Esophagus squamous epithelium (tissue), 5 donors: Measurements from ENCODE around the gene TM4SF18. TPM values are rescaled to one million over a fixed set of nuclear protein-coding genes. Genes with fewer than 3 reads are reported as not detected.
A peak's percentile ranks its signal among the peaks of the same experiment; 100 is the strongest.
"Not testable (repeated sequence)": the region's sequence is repeated elsewhere in the genome, so short reads cannot be mapped to it uniquely, and the experiment has no call there.

Source experiments
- DNase-seq: peaks from one replicate; lab custom pipeline; 2025; lab: John Stamatoyannopoulos, UW
- H3K27ac ChIP-seq, 4 donors: fragments of 200-600 bp; sonication (generic); one replicate each; pipeline ENCODE4 v1.5.1; 2016 to 2019; ENCODE audit warnings: mild to moderate bottlenecking in 1 of 4
- H3K27me3 ChIP-seq, 4 donors: fragments of 200-600 bp; sonication (generic); 1 replicate in 3 of 4; 2 replicates in 1 of 4; pipeline versions ENCODE4 v1.5.1 to v1.6.0; 2017 to 2021; ENCODE audit warnings: antibody characterized with exemption in 1 of 4
- H3K36me3 ChIP-seq, 3 donors: fragments of 200-600 bp; sonication (generic); one replicate each; pipeline ENCODE4 v1.5.1; 2016 to 2019
- H3K4me1 ChIP-seq, 3 donors: fragments of 200-600 bp; sonication (generic); one replicate each; pipeline ENCODE4 v1.5.1; 2017 to 2019
- H3K4me3 ChIP-seq, 4 donors: fragments of 200-600 bp; sonication (generic); 1 replicate in 3 of 4; 2 replicates in 1 of 4; pipeline ENCODE4 v1.5.1; 2016 to 2019; ENCODE audit warnings: mild to moderate bottlenecking in 2 of 4, moderate library complexity in 1 of 4
- H3K9me3 ChIP-seq, 3 donors: fragments of 200-600 bp; sonication (generic); one replicate each; pipeline ENCODE4 v1.5.1; 2016 to 2019
- POLR2A ChIP-seq, 4 donors: fragments of 450-650 bp; IDR thresholded peaks; one replicate each; pipeline ENCODE4 v1.6.1; 2017; ENCODE audit warnings: antibody characterized with exemption in 4 of 4, mild to moderate bottlenecking in 4 of 4, moderate library complexity in 3 of 4
- WGBS, 2 donors: methylation state at CpG; one replicate each; pipeline ENCODE4 v1.1.5; 2018; 5-methylcytosine and 5-hydroxymethylcytosine counted together
- intact Hi-C: fragments of 100-400 bp; cut with DNase I; formaldehyde crosslinking; loops from one replicate; pipeline ENCODE4 v1.15.0; 2022
- total RNA-seq, 4 donors: library from RNA; depleted of rRNA; stranded (reverse); fragments of >200 nt; gene quantifications; one replicate each; pipeline ENCODE4 v1.1.0, GENCODE V29; 2016
- TF ChIP-seq, protein P1 (sequence below), 6 experiments: fragments of 450-650 bp in 4 of 6; fragments of 200-600 bp in 2 of 6; sonication (generic) in 2 of 6; IDR thresholded peaks; one replicate each; pipeline ENCODE4 v1.5.1; 2016 to 2019; ENCODE audit warnings: antibody characterized with exemption in 6 of 6, mild to moderate bottlenecking in 4 of 6, moderate library complexity in 4 of 6
- donor health status: DM: yes; HTN: yes; CAD: no.

TM4SF18 gene, protein sequence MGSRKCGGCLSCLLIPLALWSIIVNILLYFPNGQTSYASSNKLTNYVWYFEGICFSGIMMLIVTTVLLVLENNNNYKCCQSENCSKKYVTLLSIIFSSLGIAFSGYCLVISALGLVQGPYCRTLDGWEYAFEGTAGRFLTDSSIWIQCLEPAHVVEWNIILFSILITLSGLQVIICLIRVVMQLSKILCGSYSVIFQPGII
- total RNA-seq: 1 to 10 TPM in 3 of 4 donors, under 1 TPM in 1; 0.95 to 5.7 (median 1.6) TPM

DNA sequence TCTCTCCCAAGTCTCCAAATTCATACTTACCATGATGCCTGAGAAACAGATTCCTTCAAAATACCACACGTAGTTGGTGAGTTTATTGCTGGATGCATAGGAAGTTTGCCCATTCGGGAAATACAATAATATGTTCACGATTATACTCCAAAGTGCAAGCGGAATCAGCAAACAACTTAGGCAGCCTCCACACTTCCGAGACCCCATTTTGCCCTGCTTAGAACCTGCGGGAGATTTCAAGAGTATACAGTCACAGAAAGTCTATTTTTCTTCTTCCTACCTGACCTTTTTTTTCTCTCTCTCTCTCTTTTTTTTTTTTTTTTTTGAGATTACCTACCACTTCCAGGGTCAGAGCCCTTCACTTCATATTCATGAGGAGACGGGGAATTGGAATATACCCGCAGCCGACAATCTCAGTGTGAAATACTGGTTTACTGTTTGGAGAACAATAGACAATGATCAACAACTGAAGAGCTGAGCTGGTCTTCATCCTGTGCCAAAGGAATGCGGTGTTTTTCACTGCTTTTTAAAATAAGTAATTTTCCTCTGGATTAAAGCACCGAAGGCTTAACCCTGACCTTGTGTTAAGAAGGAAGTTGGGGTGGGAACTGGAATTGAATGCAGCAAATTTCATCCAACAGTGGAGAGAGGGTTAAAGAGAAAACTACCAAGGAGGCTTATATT, at the start of gene TM4SF18:
TM4SF18 (minus strand) TSS at position 461 of the 684 bp plus-strand sequence; CDS start at position 207, 254 bp downstream.
- H3K36me3 ChIP-seq: no peaks in the 10 kb centered on the region
- DNase-seq: no peak
- H3K9me3 ChIP-seq: no peaks in the 10 kb centered on the region
- peaks cover 0 to 3% (median 0%) of the 10 kb centered on the region in 3 donors for H3K4me1 ChIP-seq
- no peaks in the 10 kb centered on the region for H3K27me3 ChIP-seq
- H3K4me3 ChIP-seq: peak within 1 kb of the TSS in 3 of 4 donors; percentile 9 to 37 (median 12)
- TF ChIP-seq, protein P1, sequence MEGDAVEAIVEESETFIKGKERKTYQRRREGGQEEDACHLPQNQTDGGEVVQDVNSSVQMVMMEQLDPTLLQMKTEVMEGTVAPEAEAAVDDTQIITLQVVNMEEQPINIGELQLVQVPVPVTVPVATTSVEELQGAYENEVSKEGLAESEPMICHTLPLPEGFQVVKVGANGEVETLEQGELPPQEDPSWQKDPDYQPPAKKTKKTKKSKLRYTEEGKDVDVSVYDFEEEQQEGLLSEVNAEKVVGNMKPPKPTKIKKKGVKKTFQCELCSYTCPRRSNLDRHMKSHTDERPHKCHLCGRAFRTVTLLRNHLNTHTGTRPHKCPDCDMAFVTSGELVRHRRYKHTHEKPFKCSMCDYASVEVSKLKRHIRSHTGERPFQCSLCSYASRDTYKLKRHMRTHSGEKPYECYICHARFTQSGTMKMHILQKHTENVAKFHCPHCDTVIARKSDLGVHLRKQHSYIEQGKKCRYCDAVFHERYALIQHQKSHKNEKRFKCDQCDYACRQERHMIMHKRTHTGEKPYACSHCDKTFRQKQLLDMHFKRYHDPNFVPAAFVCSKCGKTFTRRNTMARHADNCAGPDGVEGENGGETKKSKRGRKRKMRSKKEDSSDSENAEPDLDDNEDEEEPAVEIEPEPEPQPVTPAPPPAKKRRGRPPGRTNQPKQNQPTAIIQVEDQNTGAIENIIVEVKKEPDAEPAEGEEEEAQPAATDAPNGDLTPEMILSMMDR (IDR thresholded peaks at IDR 0.05): no peak
- no peak for TF ChIP-seq POLR2A (IDR thresholded peaks at IDR 0.05)
- intact Hi-C loops: no loop called here
- WGBS, 2 donors: 73 to 83% methylated on average over 11 of the region's 11 CpGs
- peak within 1 kb of the TSS in 3 of 4 donors; percentile 57 to 62 (median 58) for H3K27ac ChIP-seq

DNA sequence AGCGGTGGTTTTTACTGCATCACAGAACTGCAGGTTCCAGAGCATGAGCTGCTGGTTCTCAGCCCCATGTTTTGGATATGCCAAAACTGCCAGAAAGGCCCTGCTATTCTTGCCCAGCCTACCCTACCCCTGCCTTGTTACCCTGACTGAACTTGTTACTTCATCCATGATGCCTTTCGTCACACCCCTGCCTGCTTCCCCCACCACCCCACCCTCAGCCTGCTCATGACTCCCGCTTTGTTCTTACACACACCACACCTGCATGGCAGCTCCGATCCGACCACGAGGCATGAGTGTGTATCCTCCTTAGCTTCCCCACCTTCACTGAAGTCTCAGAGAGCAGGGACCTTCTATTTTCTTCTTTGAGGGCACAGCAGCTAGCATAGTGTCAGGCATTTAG, 49.1 kb upstream of the TM4SF18 start:
- Histone ChIP-seq H3K27me3 (no peaks in the 10 kb centered on the region), H3K27ac (peak overlapping the region in 3 of 4 donors; percentile 20 to 94 (median 37)), H3K36me3 (no peaks in the 10 kb centered on the region), H3K4me3 (no peak overlapping the region), H3K4me1 (peaks cover 30 to 83% (median 34%) of the 10 kb centered on the region in 3 donors), H3K9me3 (no peaks in the 10 kb centered on the region)
- intact Hi-C loops: no loop called here
- TF ChIP-seq, protein P1 (IDR thresholded peaks at IDR 0.05): no peak
- no peak for TF ChIP-seq POLR2A (IDR thresholded peaks at IDR 0.05)
- DNase-seq: no peak
- 66 to 84% methylated on average over 6 of the region's 6 CpGs for WGBS, 2 donors

DNA sequence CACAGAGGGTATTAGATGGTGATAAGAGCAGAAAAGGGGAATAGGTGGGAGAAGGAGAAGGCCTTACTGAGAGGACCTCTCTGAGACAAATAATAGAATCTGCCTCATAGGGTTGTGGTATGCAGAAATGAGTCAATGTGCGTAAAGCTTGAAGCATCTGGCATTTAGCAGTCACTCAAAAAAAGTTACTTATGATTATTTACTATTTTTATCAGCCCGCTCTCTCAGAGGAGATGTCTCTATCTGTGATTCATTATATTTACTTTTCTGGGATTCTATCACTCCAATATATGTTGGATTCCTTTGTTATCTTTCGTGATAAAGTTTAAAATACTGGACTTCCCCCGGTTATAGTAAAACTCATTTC, 48.6 kb upstream of the TM4SF18 start:
- DNase-seq: no peak
- H3K4me3 ChIP-seq: no peak overlapping the region
- H3K9me3 ChIP-seq: no peaks in the 10 kb centered on the region
- intact Hi-C loops: no loop called here
- 71 to 84% methylated on average over 4 of the region's 4 CpGs for WGBS, 2 donors
- TF ChIP-seq POLR2A (IDR thresholded peaks at IDR 0.05): no peak
- TF ChIP-seq, protein P1 (IDR thresholded peaks at IDR 0.05): no peak
- H3K4me1 ChIP-seq: peaks cover 30 to 79% (median 31%) of the 10 kb centered on the region in 3 donors
- no peaks in the 10 kb centered on the region for H3K36me3 ChIP-seq
- H3K27ac ChIP-seq: peak overlapping the region in 3 of 4 donors; percentile 38 to 94 (median 57)
- H3K27me3 ChIP-seq: no peaks in the 10 kb centered on the region

DNA sequence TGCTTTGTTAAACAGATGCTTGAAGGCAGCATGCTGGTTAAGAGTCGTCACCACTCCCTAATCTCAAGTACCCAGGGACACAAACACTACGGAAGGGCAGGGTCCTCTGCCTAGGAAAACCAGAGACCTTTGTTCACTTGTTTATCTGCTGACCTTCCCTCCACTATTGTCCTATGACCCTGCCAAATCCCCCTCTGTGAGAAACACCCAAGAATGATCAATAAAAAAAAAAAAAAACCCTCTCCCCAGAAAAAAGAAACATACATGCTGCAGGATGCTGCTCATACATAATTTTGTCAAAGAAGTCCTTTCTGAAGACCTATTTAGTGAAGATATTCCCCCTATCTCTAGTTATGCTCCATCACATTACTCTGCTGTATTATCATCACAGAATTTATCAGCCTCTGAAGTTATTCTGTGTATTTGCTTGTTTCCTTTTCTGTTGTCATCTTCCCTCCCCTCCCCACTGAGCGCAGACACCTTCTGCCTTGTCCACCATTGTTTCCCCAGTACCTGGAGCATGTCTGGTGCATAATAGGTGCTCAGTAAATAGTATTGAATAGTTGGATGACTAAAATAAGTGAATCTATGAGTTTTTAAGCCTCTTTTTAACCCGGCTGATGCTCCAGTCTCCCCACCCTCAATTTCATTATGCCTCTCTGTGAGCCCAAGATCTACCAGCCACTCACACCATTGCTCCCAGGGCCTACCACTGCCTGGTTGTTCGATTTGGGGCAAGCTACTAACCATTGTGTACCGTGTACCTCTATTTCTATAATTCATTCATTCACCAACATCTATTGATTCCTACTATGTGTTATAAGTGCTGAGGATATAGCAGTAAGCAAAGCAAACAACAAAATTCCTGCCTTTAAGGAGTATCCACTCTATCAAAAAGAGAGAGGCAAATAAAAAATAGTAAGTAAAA, 48.0 kb upstream of the TM4SF18 start:
- no peaks in the 10 kb centered on the region for H3K27me3 ChIP-seq
- 68 to 71% methylated on average over 6 of the region's 6 CpGs for WGBS, 2 donors
- intact Hi-C loops: no loop called here
- peaks cover 30 to 72% (median 31%) of the 10 kb centered on the region in 3 donors for H3K4me1 ChIP-seq
- DNase-seq: no peak
- H3K36me3 ChIP-seq: no peaks in the 10 kb centered on the region
- H3K4me3 ChIP-seq: no peak overlapping the region
- peak overlapping the region in 3 of 4 donors; percentile 38 to 94 (median 57) for H3K27ac ChIP-seq
- no peaks in the 10 kb centered on the region for H3K9me3 ChIP-seq
- TF ChIP-seq POLR2A (IDR thresholded peaks at IDR 0.05): no peak
- TF ChIP-seq, protein P1 (IDR thresholded peaks at IDR 0.05): no peak

DNA sequence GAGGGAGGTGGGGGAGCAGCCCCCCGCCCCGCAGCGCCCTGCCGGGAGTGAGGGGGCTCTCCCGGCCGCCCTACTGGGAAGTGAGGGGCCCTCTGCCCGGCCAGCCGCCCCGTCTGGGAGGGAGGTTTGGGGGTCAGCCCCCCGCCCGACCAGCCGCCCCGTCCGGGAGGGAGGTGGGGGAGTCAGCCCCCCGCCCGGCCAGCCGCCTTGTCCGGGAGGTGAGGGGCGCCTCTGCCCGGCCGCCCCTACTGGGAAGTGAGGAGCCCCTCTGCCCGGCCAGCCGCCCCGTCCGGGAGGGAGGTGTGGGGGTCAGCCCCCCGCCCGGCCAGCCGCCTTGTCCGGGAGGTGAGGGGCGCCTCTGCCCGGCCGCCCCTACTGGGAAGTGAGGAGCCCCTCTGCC, 46.8 kb upstream of the TM4SF18 start:
- intact Hi-C loops, H3K9me3 ChIP-seq, H3K27me3 ChIP-seq, H3K4me3 ChIP-seq, DNase-seq, H3K36me3 ChIP-seq, H3K27ac ChIP-seq: not testable (repeated sequence)
- WGBS, 2 donors: no CpG with 5 or more reads among the region's 32 CpGs
- peaks cover 19 to 66% (median 23%) of the 10 kb centered on the region in 3 donors for H3K4me1 ChIP-seq
